Vagina (tissue), 2 donors: Measurements from ENCODE around the gene CHD1.

Experiments
- CTCF ChIP-seq, 3 experiments: fragments of 450-650 bp in 2 of 3; fragments of 200-600 bp in 1 of 3; sonication (generic) in 1 of 3; IDR thresholded peaks; one replicate each; pipeline ENCODE4 v1.5.1; 2017 to 2019; ENCODE audit warnings: antibody characterized with exemption in 3 of 3, mild to moderate bottlenecking in 2 of 3, moderate library complexity in 2 of 3
- POLR2A ChIP-seq, 2 donors: fragments of 450-650 bp; IDR thresholded peaks; one replicate each; pipeline ENCODE4 v1.6.1; 2017; ENCODE audit warnings: antibody characterized with exemption in 2 of 2, mild to moderate bottlenecking in 2 of 2, moderate library complexity in 2 of 2
- POLR2AphosphoS5 ChIP-seq, 2 donors: sonication (generic); formaldehyde crosslinking; IDR thresholded peaks; one replicate each; pipeline ENCODE4 v1.9.0; 2017; ENCODE audit warnings: antibody characterized with exemption in 2 of 2, mild to moderate bottlenecking in 2 of 2, low read depth in 1 of 2; ENCODE audit not compliant: insufficient read depth in 1 of 2

DNA sequence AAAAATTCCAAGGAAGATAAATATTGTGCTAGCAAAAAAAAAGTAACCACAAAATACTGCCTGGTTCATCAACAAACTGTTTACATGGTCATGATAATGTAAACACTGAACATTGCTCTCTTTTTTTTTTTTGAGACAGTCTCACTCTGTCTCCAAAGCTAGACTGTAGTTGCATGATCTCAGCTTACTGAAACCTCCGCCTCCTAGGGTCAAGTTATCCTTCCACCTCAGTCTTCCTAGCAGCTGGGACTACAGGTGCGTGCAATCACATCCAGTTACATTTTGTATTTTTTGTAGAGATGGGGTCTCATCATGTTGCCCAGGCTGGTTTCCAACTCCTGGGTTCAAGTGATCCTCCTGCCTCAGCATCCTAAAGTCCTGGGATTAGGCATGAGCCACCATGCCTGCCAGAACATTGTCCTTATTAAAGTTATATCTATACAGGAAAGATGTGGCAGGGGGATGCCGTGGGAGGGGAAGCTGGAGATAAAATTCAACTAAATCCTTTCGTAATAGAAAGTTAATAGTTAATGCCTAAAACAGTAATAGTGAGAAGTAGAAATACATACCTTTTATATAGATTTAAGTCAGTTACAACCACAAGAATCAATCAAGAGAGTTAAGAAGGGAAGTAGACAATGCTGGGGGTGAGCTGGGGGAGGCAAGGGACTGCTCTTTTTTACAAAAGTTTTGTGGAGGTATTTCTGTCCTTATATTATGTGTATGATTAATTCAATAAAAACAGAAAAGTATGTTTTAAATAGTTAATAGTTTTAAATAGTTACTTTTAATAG lies 103.0 kb downstream of the CHD1 start:
- TF ChIP-seq CTCF (IDR thresholded peaks at IDR 0.05): no peak
- no peak for TF ChIP-seq POLR2A (IDR thresholded peaks at IDR 0.05)
- TF ChIP-seq POLR2AphosphoS5 (IDR thresholded peaks at IDR 0.05; ENCODE audit: insufficient read depth in 1 of 2, low read depth in 1 of 2): no peak
